ENCODE data around the gene JAKMIP3.

The JAKMIP3 gene

GRCh38 chr10:132109341-132110110 is 43.8 kb downstream of the JAKMIP3 start:
- no peak for DNase-seq

- DNase-seq = peak in 1 of 51 donors; percentile 39
Observed at GRCh38 chr10:132110111-132110521, 44.4 kb downstream of the JAKMIP3 start.

DNA sequence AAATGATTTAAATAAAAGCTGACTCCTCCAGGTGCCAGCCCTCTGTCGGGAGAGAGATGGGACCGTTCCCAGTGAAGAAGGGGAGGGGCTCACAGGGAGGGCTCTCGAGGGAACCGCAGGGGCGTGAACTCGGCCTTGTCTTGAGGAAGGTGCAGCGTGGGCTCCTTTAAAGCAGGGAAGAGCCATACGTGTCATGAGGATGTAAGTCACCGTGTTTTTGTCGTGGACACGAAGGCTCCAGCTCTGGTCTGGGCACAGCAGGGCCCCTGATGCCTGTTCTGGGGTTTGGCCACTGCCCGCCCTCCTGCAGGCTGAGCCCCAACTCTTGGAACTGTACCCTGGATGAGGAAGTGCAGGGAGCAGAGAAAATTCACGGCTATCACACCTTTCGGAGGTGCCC is 45.0 kb downstream of the JAKMIP3 start:
- DNase-seq = no peak

- DNase-seq = no peak
Observed at GRCh38 chr10:132111121-132111731, 45.5 kb downstream of the JAKMIP3 start.

DNA sequence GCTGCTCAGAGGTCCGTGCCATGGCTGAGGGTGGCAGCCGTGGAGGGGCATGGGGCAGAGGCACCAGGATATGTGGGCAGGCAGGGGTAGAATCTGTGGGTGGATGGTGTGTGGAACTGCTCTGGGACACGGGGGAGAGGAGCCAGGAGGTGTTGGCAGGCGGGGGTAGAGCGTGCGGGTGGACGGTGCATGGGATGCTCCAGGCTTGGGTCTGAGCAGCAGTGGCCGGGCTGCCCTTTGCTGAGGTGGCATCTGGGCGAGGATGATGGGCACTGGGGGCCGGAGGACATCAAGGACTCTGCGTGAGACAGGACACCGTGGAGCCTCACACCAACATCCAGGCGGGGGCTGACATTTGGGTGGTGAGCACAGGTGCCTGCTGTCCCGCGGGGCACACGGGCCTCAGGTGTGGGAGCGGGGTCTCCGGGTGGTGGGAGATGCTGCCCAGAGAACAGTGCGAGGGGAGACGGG is 46.2 kb downstream of the JAKMIP3 start:
- DNase-seq = no peak

DNA sequence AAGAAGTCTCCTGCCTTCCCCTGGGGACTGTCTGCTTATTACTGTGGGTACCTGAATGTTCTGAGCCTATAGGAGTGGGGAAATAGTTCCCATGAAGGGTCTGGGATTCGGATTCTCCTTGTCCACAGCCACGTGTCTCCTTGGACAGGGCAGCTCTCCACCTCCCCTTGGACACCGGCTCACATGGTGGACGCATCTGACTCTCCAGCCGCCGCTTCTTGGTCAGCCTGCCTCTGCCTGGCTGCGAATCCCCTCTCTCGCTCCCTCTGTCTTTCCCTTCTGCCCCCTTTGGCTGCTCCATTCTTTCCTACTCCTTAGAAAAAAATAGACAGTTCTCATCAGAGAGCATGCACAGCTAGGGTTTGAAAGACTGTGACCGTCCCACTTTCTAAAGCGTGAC is 46.9 kb downstream of the JAKMIP3 start:
- peak in 1 of 51 donors; percentile 24 for DNase-seq

DNA sequence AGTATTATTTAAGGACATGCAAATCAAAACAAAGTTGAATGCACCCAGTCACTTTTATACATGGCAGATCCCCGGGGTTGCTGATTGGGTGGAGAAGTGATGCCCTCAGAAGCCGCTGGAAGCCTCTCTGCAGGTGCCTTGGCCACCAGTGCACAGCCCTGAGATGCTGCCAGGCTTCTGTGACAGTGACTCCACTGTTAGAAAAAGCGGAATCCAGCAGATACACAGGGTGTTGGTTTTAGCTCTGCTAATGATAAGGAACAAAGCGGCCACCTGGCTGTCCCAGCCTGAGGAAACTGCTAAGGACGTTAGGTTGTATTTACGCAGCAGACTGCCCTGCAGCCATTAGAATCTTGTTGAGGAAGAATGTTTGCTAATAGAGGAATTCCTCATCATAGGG is 47.5 kb downstream of the JAKMIP3 start:
- DNase-seq = peak in 23 of 51 donors; percentile 22 to 76 (median 46)

GRCh38 chr10:132113766-132114365 is 48.1 kb downstream of the JAKMIP3 start:
- peak in 8 of 51 donors; percentile 25 to 56 (median 38) for DNase-seq

- DNase-seq = no peak
Observed at GRCh38 chr10:132114953-132115520, 49.3 kb downstream of the JAKMIP3 start.

Data from hypothalamus (tissue), 51 donors.